SH-SY5Y (cell line): ENCODE results near the gene SV2C.

Experiments
- GATA2 ChIP-seq: IDR thresholded peaks from 2 replicates; pipeline ENCODE4 v1.6.1; 2011; ENCODE audit warnings: mild to moderate bottlenecking, low read depth, low read length
- GATA3 ChIP-seq: IDR thresholded peaks from 2 replicates; pipeline ENCODE4 v1.6.1; 2011; ENCODE audit warnings: low read depth, mild to moderate bottlenecking, low read length, moderate library complexity

DNA sequence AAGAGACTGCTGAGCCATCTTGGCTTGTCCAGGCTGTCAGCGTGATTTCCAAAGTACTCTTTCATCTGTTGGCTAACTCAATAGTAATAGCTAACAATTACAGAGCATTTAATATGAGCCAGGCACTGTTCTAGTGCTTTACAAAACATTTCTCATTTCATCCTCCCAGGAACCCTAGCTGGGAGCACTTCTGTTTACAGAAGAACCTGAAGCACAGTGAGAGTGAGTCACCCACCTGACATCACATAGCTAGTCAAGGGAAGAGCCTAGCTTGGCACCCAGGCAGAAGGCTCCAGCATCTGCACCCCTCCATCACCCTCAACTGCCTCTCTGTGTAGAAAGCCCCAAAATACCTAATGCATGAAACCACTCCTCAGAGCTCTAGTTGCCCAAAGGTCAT is 262.4 kb downstream of the SV2C start:
- TF ChIP-seq GATA2 (no peak), GATA3 (no peak)
